GM12801 (cell line): ENCODE data around the gene ATP2C1.

Experiments
- TF ChIP-seq, protein P1 (sequence below): IDR thresholded peaks from one replicate; pipeline ENCODE4 v1.5.1; 2011; ENCODE audit warnings: control low read depth; ENCODE audit not compliant: insufficient read length; ENCODE audit errors: extremely low read depth

Gene ATP2C1

GRCh38 chr3:130907500-130907899 lies 13.6 kb downstream of the ATP2C1 start:
- TF ChIP-seq, protein P1, sequence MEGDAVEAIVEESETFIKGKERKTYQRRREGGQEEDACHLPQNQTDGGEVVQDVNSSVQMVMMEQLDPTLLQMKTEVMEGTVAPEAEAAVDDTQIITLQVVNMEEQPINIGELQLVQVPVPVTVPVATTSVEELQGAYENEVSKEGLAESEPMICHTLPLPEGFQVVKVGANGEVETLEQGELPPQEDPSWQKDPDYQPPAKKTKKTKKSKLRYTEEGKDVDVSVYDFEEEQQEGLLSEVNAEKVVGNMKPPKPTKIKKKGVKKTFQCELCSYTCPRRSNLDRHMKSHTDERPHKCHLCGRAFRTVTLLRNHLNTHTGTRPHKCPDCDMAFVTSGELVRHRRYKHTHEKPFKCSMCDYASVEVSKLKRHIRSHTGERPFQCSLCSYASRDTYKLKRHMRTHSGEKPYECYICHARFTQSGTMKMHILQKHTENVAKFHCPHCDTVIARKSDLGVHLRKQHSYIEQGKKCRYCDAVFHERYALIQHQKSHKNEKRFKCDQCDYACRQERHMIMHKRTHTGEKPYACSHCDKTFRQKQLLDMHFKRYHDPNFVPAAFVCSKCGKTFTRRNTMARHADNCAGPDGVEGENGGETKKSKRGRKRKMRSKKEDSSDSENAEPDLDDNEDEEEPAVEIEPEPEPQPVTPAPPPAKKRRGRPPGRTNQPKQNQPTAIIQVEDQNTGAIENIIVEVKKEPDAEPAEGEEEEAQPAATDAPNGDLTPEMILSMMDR: no peak

GRCh38 chr3:130907966-130908365 lies 14.1 kb downstream of the ATP2C1 start:
- TF ChIP-seq, protein P1: no peak

GRCh38 chr3:130915567-130916292 lies 21.8 kb downstream of the ATP2C1 start:
- TF ChIP-seq, protein P1: no peak

GRCh38 chr3:130916507-130917167 lies 22.8 kb downstream of the ATP2C1 start:
- TF ChIP-seq, protein P1: no peak

DNA sequence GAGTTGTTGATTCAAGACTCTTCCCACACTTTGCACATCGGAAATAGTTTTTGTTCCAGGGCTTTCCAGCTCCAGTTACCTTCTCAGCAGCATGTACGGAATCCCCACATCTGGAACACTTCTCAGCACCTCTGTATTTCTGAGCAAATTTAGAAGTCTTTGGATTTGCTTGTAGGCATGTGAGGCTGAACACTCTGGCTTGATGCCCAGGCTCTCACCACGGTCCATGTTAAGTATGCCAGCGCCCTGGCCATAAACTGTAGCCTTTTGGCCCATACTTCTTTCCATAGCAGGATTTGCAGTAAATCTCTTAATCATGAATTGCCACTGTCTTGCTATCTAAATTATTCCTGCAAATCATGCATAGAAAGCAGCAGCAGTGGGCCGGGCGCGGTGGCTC lies 24.4 kb downstream of the ATP2C1 start:
- TF ChIP-seq, protein P1: no peak

- TF ChIP-seq, protein P1: no peak
These were observed 31.7 kb downstream of the ATP2C1 start for GRCh38 chr3:130925628-130926027.

DNA sequence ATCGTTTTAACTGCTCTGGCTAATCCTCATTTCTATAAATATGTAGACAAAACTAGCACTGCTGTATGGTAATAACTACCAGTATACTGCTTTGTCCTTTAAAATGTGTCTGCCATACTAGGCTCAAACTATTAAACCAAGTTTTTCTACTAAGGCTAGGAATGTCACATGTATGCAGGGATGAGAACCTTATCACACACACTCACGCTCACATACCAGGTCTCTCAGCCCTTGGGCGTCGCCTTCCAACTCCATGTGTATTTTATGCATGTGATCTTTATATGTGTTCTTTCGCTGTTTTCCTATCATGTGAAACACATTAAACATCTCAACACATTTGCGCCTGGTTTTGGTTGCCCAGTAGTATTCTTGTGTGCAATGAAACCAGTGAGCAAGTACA lies 32.6 kb downstream of the ATP2C1 start:
- TF ChIP-seq, protein P1: no peak
